ENCODE results near the gene SLC16A4. TPM values are rescaled to one million over a fixed set of nuclear protein-coding genes. Genes with fewer than 3 reads are reported as not detected.

Gene SLC16A4
- total RNA-seq, 1 donor from 2014 or later = 9.6 TPM

GRCh38 chr1:110380672-110381283, 10.0 kb downstream of the SLC16A4 start:
- intact Hi-C loops (cut with DNase I) = no loop called here
- Histone ChIP-seq H3K27ac (peak overlapping the region; percentile 71), H3K4me1 (peaks cover 22% of the 10 kb centered on the region), H3K36me3 (peaks cover 48% of the 10 kb centered on the region), H3K27me3 (ENCODE audit: low read depth) (no peaks in the 10 kb centered on the region), H3K4me3 (no peak overlapping the region), H3K9me3 (no peaks in the 10 kb centered on the region)
- no peak for TF ChIP-seq CTCF (IDR thresholded peaks at IDR 0.05)
- DNase-seq = no peak
- ATAC-seq = peak; percentile 75 to 89

DNA sequence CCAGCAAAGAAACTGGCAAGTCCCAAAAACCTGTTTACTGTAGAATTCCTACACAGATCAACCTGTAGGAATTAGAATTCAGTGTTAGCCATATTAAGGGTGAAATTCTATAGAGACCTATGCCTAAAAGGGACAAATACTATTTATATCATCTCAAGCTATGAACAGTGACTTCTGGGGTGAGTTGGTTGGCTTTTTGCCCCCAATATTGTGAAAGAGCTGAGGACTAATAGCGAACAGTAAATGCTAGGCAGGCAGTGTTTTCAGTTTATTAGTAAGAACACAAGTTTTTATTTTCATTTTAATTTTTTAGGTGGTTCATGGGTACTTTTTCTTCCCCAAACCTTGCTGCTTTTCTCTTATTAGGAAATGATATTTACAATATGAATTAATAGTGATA, 15.3 kb downstream of the SLC16A4 start:
- DNase-seq = no peak
- no peaks in the 10 kb centered on the region for H3K27me3 ChIP-seq (ENCODE audit: low read depth)
- no peak for ATAC-seq

DNA sequence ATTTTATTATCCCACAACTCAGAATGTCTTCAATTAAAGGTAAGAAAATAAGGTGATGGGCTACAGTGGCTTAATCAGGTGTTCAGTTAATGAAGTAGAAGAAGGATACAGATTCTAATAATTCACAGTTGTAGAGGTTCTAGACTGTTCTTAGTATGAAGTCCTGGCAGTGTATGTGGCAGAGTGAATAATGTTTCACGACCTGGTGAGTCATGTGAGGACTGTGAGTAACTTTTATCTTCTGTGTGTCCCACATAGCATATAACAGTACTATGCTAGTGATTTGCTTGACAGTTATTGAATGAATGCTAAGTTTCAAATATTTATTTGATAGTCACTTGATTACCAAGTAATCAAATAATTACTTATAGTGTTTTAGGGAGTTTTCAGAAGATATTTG, 20.0 kb downstream of the SLC16A4 start:
- no peaks in the 10 kb centered on the region for H3K27me3 ChIP-seq (ENCODE audit: low read depth)
- TF ChIP-seq CTCF (IDR thresholded peaks at IDR 0.05) = no peak
- peaks cover 59% of the 10 kb centered on the region for H3K36me3 ChIP-seq
- no peak overlapping the region for H3K27ac ChIP-seq
- DNase-seq (no peak), ATAC-seq (peak in 1 of 2 donors; percentile 37)
- no peak overlapping the region for H3K4me3 ChIP-seq
- H3K4me1 ChIP-seq = no peaks in the 10 kb centered on the region
- H3K9me3 ChIP-seq = no peaks in the 10 kb centered on the region
- intact Hi-C loops (cut with DNase I) = no loop called here

More for the DNA sequence above, 15.3 kb downstream of the SLC16A4 start:
- no peaks in the 10 kb centered on the region for H3K9me3 ChIP-seq
- H3K4me3 ChIP-seq = no peak overlapping the region
- intact Hi-C loops (cut with DNase I) = no loop called here
- H3K4me1 ChIP-seq = peaks cover 5% of the 10 kb centered on the region
- peaks cover 75% of the 10 kb centered on the region for H3K36me3 ChIP-seq
- no peak for TF ChIP-seq CTCF (IDR thresholded peaks at IDR 0.05)
- H3K27ac ChIP-seq = no peak overlapping the region

- DNase-seq (no peak), ATAC-seq (no peak)
- no peaks in the 10 kb centered on the region for H3K4me1 ChIP-seq
- no peaks in the 10 kb centered on the region for H3K9me3 ChIP-seq
- H3K36me3 ChIP-seq = peaks cover 48% of the 10 kb centered on the region
- H3K4me3 ChIP-seq = no peak overlapping the region
- H3K27ac ChIP-seq = no peak overlapping the region
- TF ChIP-seq CTCF (IDR thresholded peaks at IDR 0.05) = no peak
- H3K27me3 ChIP-seq (ENCODE audit: low read depth) = no peaks in the 10 kb centered on the region
- intact Hi-C loops (cut with DNase I) = no loop called here
Observed at GRCh38 chr1:110364221-110364620, 26.6 kb downstream of the SLC16A4 start.

- ATAC-seq (no peak), DNase-seq (no peak)
- no peaks in the 10 kb centered on the region for H3K4me1 ChIP-seq
- no peak for TF ChIP-seq CTCF (IDR thresholded peaks at IDR 0.05)
- intact Hi-C loops (cut with DNase I) = no loop called here
- H3K36me3 ChIP-seq = peaks cover 34% of the 10 kb centered on the region
- H3K9me3 ChIP-seq = no peaks in the 10 kb centered on the region
- no peaks in the 10 kb centered on the region for H3K27me3 ChIP-seq (ENCODE audit: low read depth)
- no peak overlapping the region for H3K4me3 ChIP-seq
- no peak overlapping the region for H3K27ac ChIP-seq
Observed at GRCh38 chr1:110361856-110362255, 29.0 kb downstream of the SLC16A4 start.

All from lower lobe of right lung (tissue), 2 donors.